SK-N-SH (cell line): ENCODE measurements around the gene CCDC174. TPM values are rescaled to one million over a fixed set of nuclear protein-coding genes. Genes with fewer than 3 reads are reported as not detected.

Experiments used
- CTCF ChIA-PET: fragments of 300-600, 350-600 bp; formaldehyde crosslinking; extraction: SDS; loops from one replicate; lab custom pipeline; 2021; lab: Yijun Ruan, JAX
- POLR2A ChIA-PET: fragments of 350-600 bp; sonication (Branson Sonifier 250); formaldehyde crosslinking; extraction: SDS; loops from one replicate; lab custom pipeline; 2020; ENCODE audit warnings: antibody characterized with exemption, inconsistent platforms; lab: Yijun Ruan, JAX
- DNase-seq: peaks from one replicate; pipeline ENCODE4 v3.0.0; 2012
- H2AFZ ChIP-seq: fragments of 200-600 bp; sonication (generic); 2 replicates; pipeline ENCODE4 v1.8.1; 2016; ENCODE audit warnings: antibody characterized with exemption, mild to moderate bottlenecking, low read depth
- H3F3A ChIP-seq: fragments of 200-600 bp; sonication (generic); replicated peaks from 2 replicates; pipeline ENCODE3; 2016; ENCODE audit warnings: antibody characterized with exemption, mild to moderate bottlenecking; ENCODE audit not compliant: insufficient read depth
- H3K27ac ChIP-seq, 2 experiments: fragments of 200-500 bp in 1 of 2; fragments of 200-600 bp in 1 of 2; sonication (Bioruptor generic) in 1 of 2; sonication (generic), shearing (Covaris generic) in 1 of 2; 2 replicates each; pipeline versions ENCODE4 v1.5.1 to v1.6.1; 2014 to 2016; ENCODE audit warnings: low read depth in 2 of 2, inconsistent platforms in 1 of 2, low read length in 1 of 2, mild to moderate bottlenecking in 1 of 2, mixed read lengths in 1 of 2
- H3K27me3 ChIP-seq: fragments of 200-600 bp; sonication (generic), shearing (Covaris generic); 2 replicates; pipeline ENCODE4 v1.6.1; 2016; ENCODE audit warnings: mixed run types; ENCODE audit not compliant: insufficient read depth
- H3K36me3 ChIP-seq, 2 experiments: fragments of 200-500 bp in 1 of 2; fragments of 200-600 bp in 1 of 2; sonication (Bioruptor generic) in 1 of 2; sonication (generic) in 1 of 2; replicated peaks in 1 of 2; 2 replicates each; pipeline versions ENCODE3 to v1.5.1; 2014 to 2016; ENCODE audit warnings: low read length in 1 of 2, mild to moderate bottlenecking in 1 of 2; ENCODE audit not compliant: insufficient read depth in 2 of 2, control insufficient read depth in 1 of 2
- H3K4me1 ChIP-seq, 2 experiments: fragments of 200-500 bp in 1 of 2; fragments of 200-600 bp in 1 of 2; sonication (Bioruptor generic) in 1 of 2; sonication (generic), shearing (Covaris generic) in 1 of 2; 2 replicates each; pipeline versions ENCODE4 v1.5.1 to v1.6.1; 2014 to 2016; ENCODE audit warnings: low read depth in 1 of 2, low read length in 1 of 2, mixed run types in 1 of 2; ENCODE audit not compliant: insufficient read depth in 2 of 2, control insufficient read depth in 1 of 2
- H3K4me2 ChIP-seq: fragments of 200-600 bp; sonication (generic), shearing (Covaris generic); 2 replicates; pipeline ENCODE4 v1.6.1; 2017; ENCODE audit warnings: mixed run types
- H3K4me3 ChIP-seq, 2 experiments: fragments of 200-500 bp in 1 of 2; fragments of 200-600 bp in 1 of 2; sonication (Bioruptor generic) in 1 of 2; sonication (generic), shearing (Covaris generic) in 1 of 2; 2 replicates each; pipeline versions ENCODE4 v1.5.1 to v1.8.1; 2014 to 2016; ENCODE audit warnings: low read depth in 2 of 2, inconsistent platforms in 1 of 2, low read length in 1 of 2, mild to moderate bottlenecking in 1 of 2, mixed read lengths in 1 of 2, moderate library complexity in 1 of 2
- H3K79me2 ChIP-seq: fragments of 200-600 bp; sonication (generic); 2 replicates; pipeline ENCODE4 v1.8.1; 2017; ENCODE audit warnings: mild to moderate bottlenecking; ENCODE audit not compliant: insufficient read depth
- H3K9ac ChIP-seq: fragments of 200-600 bp; sonication (generic); 2 replicates; pipeline ENCODE4 v1.6.1; 2017; ENCODE audit warnings: mixed run types
- H3K9me2 ChIP-seq: fragments of 200-600 bp; sonication (generic); 2 replicates; pipeline ENCODE4 v1.6.1; 2017; ENCODE audit warnings: mixed run types
- H3K9me3 ChIP-seq: fragments of 200-600 bp; sonication (generic); 2 replicates; pipeline ENCODE4 v1.6.1; 2017; ENCODE audit warnings: mixed run types, mild to moderate bottlenecking, moderate library complexity
- H4K20me1 ChIP-seq: fragments of 200-600 bp; sonication (generic); 2 replicates; pipeline ENCODE4 v1.6.1; 2017; ENCODE audit warnings: mild to moderate bottlenecking, mixed run types; ENCODE audit not compliant: insufficient read depth
- ELF1 ChIP-seq: IDR thresholded peaks from 2 replicates; pipeline ENCODE4 v1.4.0; 2012
- GABPA ChIP-seq: IDR thresholded peaks from 2 replicates; pipeline ENCODE4 v1.4.0; 2012; ENCODE audit warnings: low read depth, mild to moderate bottlenecking
- GATA2 ChIP-seq: sonication (generic); formaldehyde crosslinking; IDR thresholded peaks from 2 replicates; pipeline ENCODE4 v1.5.0; 2020; ENCODE audit warnings: mild to moderate bottlenecking, missing genetic modification reagents
- MEF2A ChIP-seq: IDR thresholded peaks from 2 replicates; pipeline ENCODE4 v1.4.0; 2012; ENCODE audit warnings: low read depth, borderline replicate concordance
- REST ChIP-seq: IDR thresholded peaks from 2 replicates; pipeline ENCODE4 v1.6.1; 2012; ENCODE audit warnings: mild to moderate bottlenecking, low read depth, low read length, moderate library complexity
- RXRA ChIP-seq: IDR thresholded peaks from 2 replicates; pipeline ENCODE4 v1.4.0; 2012; ENCODE audit warnings: low read depth, mild to moderate bottlenecking, borderline replicate concordance
- SMC3 ChIP-seq: IDR thresholded peaks from 2 replicates; pipeline ENCODE4 v1.6.1; 2012; ENCODE audit warnings: low read depth, low read length, improper control_type of control experiment
- TAF1 ChIP-seq: IDR thresholded peaks from 2 replicates; pipeline ENCODE4 v1.6.1; 2012; ENCODE audit warnings: low read depth, mild to moderate bottlenecking, low read length, moderate library complexity, borderline replicate concordance
- WGBS: methylation state at CpG from one replicate; pipeline ENCODE4 v1.1.6; 2017; ENCODE audit warnings: low lambda C conversion rate; 5-methylcytosine and 5-hydroxymethylcytosine counted together
- polyA plus RNA-seq, 3 experiments: library from polyadenylated mRNA; depleted of rRNA; stranded (reverse); fragments of >200 nt; gene quantifications; 2 replicates each; pipeline ENCODE4 v1.2.3, GENCODE V29; 2012
- TF ChIP-seq, protein P1 (sequence below): IDR thresholded peaks from 2 replicates; pipeline ENCODE4 v1.4.0; 2012; ENCODE audit warnings: low read depth
- TF ChIP-seq, protein P2 (sequence below): IDR thresholded peaks from 2 replicates; pipeline ENCODE4; 2012

The CCDC174 gene
- polyA plus RNA-seq, 1 of the 3 experiments (the other 2 are of a cell fraction): 6.6 TPM

DNA sequence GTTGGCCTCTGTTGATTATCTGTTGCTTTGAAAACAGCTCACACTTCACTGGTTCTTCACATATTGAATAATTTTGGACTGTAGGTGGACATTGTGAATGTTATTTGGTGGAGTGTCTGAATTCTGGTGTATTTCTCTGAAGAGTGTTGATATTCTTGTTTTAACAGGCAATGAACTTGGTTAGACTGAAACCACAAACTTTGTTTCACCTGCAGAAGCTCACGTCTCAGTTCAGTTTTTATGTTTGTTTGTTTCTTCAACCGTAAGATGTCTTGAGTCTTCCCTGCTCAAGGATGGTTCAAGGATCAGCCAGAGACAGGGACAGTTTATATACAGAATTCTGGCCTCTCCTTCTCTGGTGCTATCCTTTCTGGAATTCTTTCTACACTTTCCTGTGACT lies 67.0 kb downstream of the CCDC174 start:
- Histone ChIP-seq H3K9me3 (no peaks in the 10 kb centered on the region), H3K4me1 (no peaks in the 10 kb centered on the region), H3K4me3 (no peak overlapping the region), H3K27ac (no peak overlapping the region), H3F3A (no peaks in the 10 kb centered on the region), H3K36me3 (no peaks in the 10 kb centered on the region), H4K20me1 (no peaks in the 10 kb centered on the region), H3K27me3 (no peaks in the 10 kb centered on the region), H3K79me2 (no peaks in the 10 kb centered on the region), H3K9ac (no peak overlapping the region), H2AFZ (no peak overlapping the region), H3K9me2 (no peaks in the 10 kb centered on the region), H3K4me2 (no peak overlapping the region)
- POLR2A ChIA-PET: no interaction called here
- DNase-seq: no peak
- 37% methylated on average over 2 of the region's 2 CpGs for WGBS
- CTCF ChIA-PET: interaction anchor here (1.2 kb wide), 1 partner anchor 169 kb away, joined by 3 read pairs; no protein-coding TSS in a partner anchor
- TF ChIP-seq GATA2 (CRISPR knock-in tag): no peak
- TF ChIP-seq, protein P1, sequence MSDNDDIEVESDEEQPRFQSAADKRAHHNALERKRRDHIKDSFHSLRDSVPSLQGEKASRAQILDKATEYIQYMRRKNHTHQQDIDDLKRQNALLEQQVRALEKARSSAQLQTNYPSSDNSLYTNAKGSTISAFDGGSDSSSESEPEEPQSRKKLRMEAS: no peak
- no peak for TF ChIP-seq MEF2A
- no peak for TF ChIP-seq RXRA
- TF ChIP-seq, protein P2, sequence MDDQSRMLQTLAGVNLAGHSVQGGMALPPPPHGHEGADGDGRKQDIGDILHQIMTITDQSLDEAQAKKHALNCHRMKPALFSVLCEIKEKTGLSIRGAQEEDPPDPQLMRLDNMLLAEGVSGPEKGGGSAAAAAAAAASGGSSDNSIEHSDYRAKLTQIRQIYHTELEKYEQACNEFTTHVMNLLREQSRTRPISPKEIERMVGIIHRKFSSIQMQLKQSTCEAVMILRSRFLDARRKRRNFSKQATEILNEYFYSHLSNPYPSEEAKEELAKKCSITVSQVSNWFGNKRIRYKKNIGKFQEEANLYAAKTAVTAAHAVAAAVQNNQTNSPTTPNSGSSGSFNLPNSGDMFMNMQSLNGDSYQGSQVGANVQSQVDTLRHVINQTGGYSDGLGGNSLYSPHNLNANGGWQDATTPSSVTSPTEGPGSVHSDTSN: no peak
- no peak for TF ChIP-seq ELF1
- no peak for TF ChIP-seq SMC3
- TF ChIP-seq GABPA: no peak
- no peak for TF ChIP-seq REST
- no peak for TF ChIP-seq TAF1

- no peak overlapping the region for H3K4me2 ChIP-seq
- no peak overlapping the region for H2AFZ ChIP-seq
- DNase-seq: no peak
- no peaks in the 10 kb centered on the region for H3K79me2 ChIP-seq
- no peaks in the 10 kb centered on the region for H3K4me1 ChIP-seq
- no peak overlapping the region for H3K4me3 ChIP-seq
- H3F3A ChIP-seq: no peaks in the 10 kb centered on the region
- H3K9me3 ChIP-seq: no peaks in the 10 kb centered on the region
- H3K27ac ChIP-seq: no peak overlapping the region
- no peaks in the 10 kb centered on the region for H3K9me2 ChIP-seq
- H4K20me1 ChIP-seq: no peaks in the 10 kb centered on the region
- CTCF ChIA-PET: no interaction called here
- no peak overlapping the region for H3K9ac ChIP-seq
- WGBS: 49% methylated on average over 2 of the region's 2 CpGs
- no peak for TF ChIP-seq RXRA
- TF ChIP-seq, all 33 proteins: peak for 0
- POLR2A ChIA-PET: no interaction called here
- Histone ChIP-seq H3K27me3 (no peaks in the 10 kb centered on the region), H3K36me3 (no peaks in the 10 kb centered on the region)
Measured at GRCh38 chr3:14719006-14719405, 67.4 kb downstream of the CCDC174 start.
